HG03558 (cell line): ENCODE results near the gene APEX1.
"Not testable (repeated sequence)": the region's sequence is repeated elsewhere in the genome, so short reads cannot be mapped to it uniquely, and the experiment has no call there.

ENCODE experiments used
- ATAC-seq: cut with Tn5 transposase; IDR thresholded peaks from one replicate; pipeline ENCODE4 v1.9.1; 2021; ENCODE audit warnings: moderate number of reproducible peaks; ENCODE audit not compliant: unreplicated experiment; ENCODE audit errors: extremely low read depth

Gene APEX1

GRCh38 chr14:20506276-20506675 is 51.2 kb downstream of the APEX1 start:
- not testable (repeated sequence) for ATAC-seq

GRCh38 chr14:20506752-20507151 is 51.7 kb downstream of the APEX1 start:
- ATAC-seq = not testable (repeated sequence)
